GM19351 (cell line): ENCODE results near the gene MEIS2.

ENCODE experiments used
- ATAC-seq: cut with Tn5 transposase; IDR thresholded peaks from one replicate; pipeline ENCODE4 v1.9.1; 2021; ENCODE audit warnings: mild to moderate bottlenecking, moderate library complexity; ENCODE audit not compliant: unreplicated experiment

MEIS2 gene

GRCh38 chr15:36940219-36940618, 160.1 kb downstream of the MEIS2 start:
- ATAC-seq: no peak

- no peak for ATAC-seq
Measured at GRCh38 chr15:36938764-36939163, 161.6 kb downstream of the MEIS2 start.

- ATAC-seq: no peak
Measured at GRCh38 chr15:36938131-36938530, 162.2 kb downstream of the MEIS2 start.

GRCh38 chr15:36936613-36937012, 163.7 kb downstream of the MEIS2 start:
- no peak for ATAC-seq

- ATAC-seq: no peak
Measured at GRCh38 chr15:36933255-36933990, 166.9 kb downstream of the MEIS2 start.

- no peak for ATAC-seq
Measured at GRCh38 chr15:36932070-36932469, 168.3 kb downstream of the MEIS2 start.

GRCh38 chr15:36931434-36931833, 168.9 kb downstream of the MEIS2 start:
- no peak for ATAC-seq

- ATAC-seq: no peak
Measured at GRCh38 chr15:36926427-36926825, 173.9 kb downstream of the MEIS2 start.

- ATAC-seq: no peak
Measured at GRCh38 chr15:36925653-36926426, 174.5 kb downstream of the MEIS2 start.

- ATAC-seq: no peak
Measured at GRCh38 chr15:36925049-36925448, 175.3 kb downstream of the MEIS2 start.

GRCh38 chr15:36924034-36924433, 176.3 kb downstream of the MEIS2 start:
- ATAC-seq: no peak

- ATAC-seq: no peak
Measured at GRCh38 chr15:36921484-36922091, 178.8 kb downstream of the MEIS2 start.

GRCh38 chr15:36917411-36918267, 182.7 kb downstream of the MEIS2 start:
- no peak for ATAC-seq

GRCh38 chr15:36914960-36915808, 185.2 kb downstream of the MEIS2 start:
- no peak for ATAC-seq

GRCh38 chr15:36914466-36914865, 185.9 kb downstream of the MEIS2 start:
- ATAC-seq: no peak

- ATAC-seq: no peak
Measured at GRCh38 chr15:36912311-36912712, 188.0 kb downstream of the MEIS2 start.

- no peak for ATAC-seq
Measured at GRCh38 chr15:36911322-36911944, 188.9 kb downstream of the MEIS2 start.

- no peak for ATAC-seq
Measured at GRCh38 chr15:36908991-36909390, 191.4 kb downstream of the MEIS2 start.

GRCh38 chr15:36907295-36907694, 193.1 kb downstream of the MEIS2 start:
- ATAC-seq: no peak

- no peak for ATAC-seq
Measured at GRCh38 chr15:36905908-36906307, 194.4 kb downstream of the MEIS2 start.
